Right cardiac atrium (tissue), 5 donors: ENCODE measurements around the gene DCAF7. TPM values are rescaled to one million over a fixed set of nuclear protein-coding genes. Genes with fewer than 3 reads are reported as not detected.

Experiments used
- ATAC-seq, 2 donors: fragments of 200-7000 bp; cut with Tn5 transposase; one replicate each; pipeline versions ENCODE4 v1.8.0 to v1.9.1; 2020; ENCODE audit warnings: moderate library complexity in 2 of 2, mild to moderate bottlenecking in 1 of 2
- DNase-seq, 3 donors: peaks; one replicate each; pipeline ENCODE4 v3.0.0-alpha.2; 2020
- H3K27ac ChIP-seq: one replicate; pipeline ENCODE4 v1.5.1; 2013; ENCODE audit warnings: mild to moderate bottlenecking, low read length, control low read depth, moderate library complexity
- H3K27me3 ChIP-seq: one replicate; pipeline ENCODE4 v1.6.1; 2013; ENCODE audit not compliant: control insufficient read depth, insufficient read depth
- H3K4me1 ChIP-seq: one replicate; pipeline ENCODE4 v1.6.1; 2013; ENCODE audit warnings: low read length; ENCODE audit not compliant: control insufficient read depth, insufficient read depth
- H3K4me3 ChIP-seq: one replicate; pipeline ENCODE4 v1.5.1; 2013; ENCODE audit warnings: low read length, control low read depth
- H3K9me3 ChIP-seq: one replicate; pipeline ENCODE4 v1.6.1; 2013; ENCODE audit warnings: low read length; ENCODE audit not compliant: control insufficient read depth
- WGBS: extraction: QIAGEN DNeasy Blood & Tissue Kit; methylation state at CpG from one replicate; pipeline ENCODE4 v1.1.7; 2013; 5-methylcytosine and 5-hydroxymethylcytosine counted together
- intact Hi-C, 4 donors: fragments of 100-400 bp; cut with DNase I; formaldehyde crosslinking; loops; one replicate each; pipeline versions ENCODE4 v1.11.0 to v1.14.0; 2022 to 2023
- polyA plus RNA-seq: library from polyadenylated mRNA; stranded (reverse); fragments of 200-250 nt; gene quantifications from one replicate; pipeline ENCODE4 v1.2.3, GENCODE V29; 2013
- total RNA-seq, 4 donors: library from RNA; stranded (reverse); fragmentation: NEBNext Ultra II Directional; extraction: Animal tissue kit (Norgen Biotek cat#: 25700); gene quantifications; one replicate each; pipeline ENCODE4 v1.2.1, GENCODE V29; 2021
- donor health status: healthy with polysubstance abuse.
- donor health status: DM: no; HTN: yes; CAD: no.
- donor health status: DM: no; HTN: no; CAD: no.
- donor health status: DM: no; HTN: yes; CAD: no; lungs with severe emphysema.
- donor health status: DM: yes; HTN: yes; CAD: no.

The DCAF7 gene
- total and polyA plus RNA-seq, 5 donors: 15.1 to 57.3 (median 48.6) TPM

- 79% methylated on average over 2 of the region's 2 CpGs for WGBS
- no peak for DNase-seq
- no peak overlapping the region for H3K4me3 ChIP-seq
- no peaks in the 10 kb centered on the region for H3K27me3 ChIP-seq
- no peaks in the 10 kb centered on the region for H3K4me1 ChIP-seq
- ATAC-seq: no peak
- no peak overlapping the region for H3K27ac ChIP-seq
- intact Hi-C loops: no loop called here
- H3K9me3 ChIP-seq: no peaks in the 10 kb centered on the region
Observed at GRCh38 chr17:63514974-63515373, 35.3 kb upstream of the DCAF7 start.

DNA sequence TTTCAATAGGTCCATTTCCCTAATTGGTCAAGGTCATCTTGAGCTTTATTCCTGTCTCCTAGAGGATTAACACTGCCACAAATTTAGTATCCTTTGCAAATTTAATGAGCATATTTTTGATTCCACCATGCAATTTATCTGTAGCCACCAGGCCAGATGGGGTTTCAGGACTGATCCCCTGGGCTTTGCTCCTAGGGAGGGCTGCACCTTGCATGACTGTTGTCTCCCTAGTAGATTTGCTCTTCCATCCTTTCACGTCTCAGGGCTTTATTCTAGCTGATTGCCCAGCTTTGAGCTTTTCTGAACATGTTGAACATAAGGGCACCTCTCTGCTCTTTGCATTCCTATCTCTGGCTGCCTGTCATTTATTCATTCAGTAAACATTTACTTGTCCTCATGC, 34.9 kb upstream of the DCAF7 start:
- 64% methylated on average over 1 of the region's 1 CpG for WGBS
- no peak overlapping the region for H3K4me3 ChIP-seq
- H3K27ac ChIP-seq: no peak overlapping the region
- intact Hi-C loops: no loop called here
- H3K4me1 ChIP-seq: no peaks in the 10 kb centered on the region
- no peaks in the 10 kb centered on the region for H3K9me3 ChIP-seq
- DNase-seq (no peak), ATAC-seq (no peak)
- no peaks in the 10 kb centered on the region for H3K27me3 ChIP-seq

GRCh38 chr17:63516910-63517824, 33.1 kb upstream of the DCAF7 start:
- intact Hi-C loops: no loop called here
- Histone ChIP-seq H3K27ac (no peak overlapping the region), H3K27me3 (no peaks in the 10 kb centered on the region), H3K4me3 (no peak overlapping the region), H3K4me1 (no peaks in the 10 kb centered on the region), H3K9me3 (no peaks in the 10 kb centered on the region)
- DNase-seq (peak in 1 of 3 donors; percentile 11), ATAC-seq (no peak)
- 64% methylated on average over 6 of the region's 6 CpGs for WGBS

- DNase-seq (peak in 1 of 3 donors; percentile 7), ATAC-seq (no peak)
- WGBS: 75% methylated on average over 8 of the region's 8 CpGs
- H3K9me3 ChIP-seq: no peaks in the 10 kb centered on the region
- no peaks in the 10 kb centered on the region for H3K4me1 ChIP-seq
- H3K27ac ChIP-seq: no peak overlapping the region
- no peaks in the 10 kb centered on the region for H3K27me3 ChIP-seq
- intact Hi-C loops: no loop called here
- no peak overlapping the region for H3K4me3 ChIP-seq
Observed at GRCh38 chr17:63517825-63518534, 32.3 kb upstream of the DCAF7 start.

GRCh38 chr17:63519116-63519881, 31.0 kb upstream of the DCAF7 start:
- intact Hi-C loops: no loop called here
- no peak for ATAC-seq

GRCh38 chr17:63519972-63520882, 30.1 kb upstream of the DCAF7 start:
- intact Hi-C loops: no loop called here
- Histone ChIP-seq H3K27ac (no peak overlapping the region), H3K4me3 (no peak overlapping the region), H3K4me1 (no peaks in the 10 kb centered on the region), H3K27me3 (no peaks in the 10 kb centered on the region), H3K9me3 (no peaks in the 10 kb centered on the region)
- DNase-seq (peak in 1 of 3 donors; percentile 46), ATAC-seq (no peak)
- WGBS: 60% methylated on average over 5 of the region's 5 CpGs

More at GRCh38 chr17:63519116-63519881, 31.0 kb upstream of the DCAF7 start:
- peak in 1 of 3 donors; percentile 33 for DNase-seq
- 76% methylated on average over 1 of the region's 1 CpG for WGBS
- no peaks in the 10 kb centered on the region for H3K9me3 ChIP-seq
- no peak overlapping the region for H3K4me3 ChIP-seq
- H3K27ac ChIP-seq: no peak overlapping the region
- no peaks in the 10 kb centered on the region for H3K4me1 ChIP-seq
- no peaks in the 10 kb centered on the region for H3K27me3 ChIP-seq

DNA sequence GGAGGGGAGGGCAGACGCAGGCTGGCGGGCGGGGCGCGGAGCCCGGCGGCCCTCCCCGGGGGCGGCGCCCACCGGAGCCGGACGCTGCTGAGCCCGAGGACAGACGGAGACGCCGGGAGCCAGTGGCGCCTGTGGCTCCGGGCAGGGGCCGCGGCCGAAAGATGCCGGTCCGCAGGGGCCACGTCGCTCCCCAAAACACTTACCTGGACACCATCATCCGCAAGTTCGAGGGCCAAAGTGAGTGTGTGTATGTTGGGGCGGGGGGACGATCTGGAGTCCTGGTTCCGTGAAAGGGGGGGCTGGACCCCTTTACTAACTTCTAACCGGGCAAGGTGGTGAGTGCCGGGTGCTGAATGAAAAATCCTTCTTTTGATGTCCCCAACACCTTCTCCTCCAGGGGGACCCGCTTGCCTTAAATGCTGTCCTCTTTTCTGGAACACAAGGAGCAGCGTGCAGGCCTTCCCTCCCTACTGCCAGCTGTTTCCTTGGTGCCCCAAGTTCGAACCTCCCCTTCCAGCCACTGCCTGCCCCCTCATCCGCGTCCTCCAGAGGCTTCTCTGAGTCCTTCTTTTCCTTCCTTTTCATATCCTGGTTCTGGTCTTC, 26.9 kb upstream of the DCAF7 start, which contains the start of gene KCNH6:
TSS of gene KCNH6 (plus strand) at position 106 of the 603 bp plus-strand sequence. CDS start at position 162, 56 bp downstream.
- H3K27me3 ChIP-seq: no peaks in the 10 kb centered on the region
- DNase-seq (peak in 1 of 3 donors; percentile 18), ATAC-seq (no peak)
- WGBS: 10% methylated on average over 38 of the region's 38 CpGs
- no peak within 1 kb of the TSS for H3K27ac ChIP-seq
- no peaks in the 10 kb centered on the region for H3K4me1 ChIP-seq
- intact Hi-C loops: no loop called here
- no peaks in the 10 kb centered on the region for H3K9me3 ChIP-seq
- H3K4me3 ChIP-seq: no peak within 1 kb of the TSS

DNA sequence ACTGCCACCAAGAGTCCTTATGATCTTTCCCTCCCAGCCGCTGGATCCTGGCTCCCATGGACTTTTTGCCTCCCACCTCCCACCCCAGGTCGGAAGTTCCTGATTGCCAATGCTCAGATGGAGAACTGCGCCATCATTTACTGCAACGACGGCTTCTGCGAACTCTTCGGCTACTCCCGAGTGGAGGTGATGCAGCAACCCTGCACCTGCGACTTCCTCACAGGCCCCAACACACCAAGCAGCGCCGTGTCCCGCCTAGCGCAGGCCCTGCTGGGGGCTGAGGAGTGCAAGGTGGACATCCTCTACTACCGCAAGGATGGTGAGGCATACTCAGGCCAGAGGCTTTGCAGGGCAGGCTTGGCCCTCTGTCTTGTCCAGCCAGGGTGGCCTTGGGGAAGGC, 26.2 kb upstream of the DCAF7 start:
- no peaks in the 10 kb centered on the region for H3K27me3 ChIP-seq
- H3K4me1 ChIP-seq: no peaks in the 10 kb centered on the region
- 91% methylated on average over 14 of the region's 14 CpGs for WGBS
- ATAC-seq (no peak), DNase-seq (peak in 1 of 3 donors; percentile 20)
- no peak overlapping the region for H3K4me3 ChIP-seq
- H3K9me3 ChIP-seq: no peaks in the 10 kb centered on the region
- intact Hi-C loops: no loop called here
- H3K27ac ChIP-seq: no peak overlapping the region

DNA sequence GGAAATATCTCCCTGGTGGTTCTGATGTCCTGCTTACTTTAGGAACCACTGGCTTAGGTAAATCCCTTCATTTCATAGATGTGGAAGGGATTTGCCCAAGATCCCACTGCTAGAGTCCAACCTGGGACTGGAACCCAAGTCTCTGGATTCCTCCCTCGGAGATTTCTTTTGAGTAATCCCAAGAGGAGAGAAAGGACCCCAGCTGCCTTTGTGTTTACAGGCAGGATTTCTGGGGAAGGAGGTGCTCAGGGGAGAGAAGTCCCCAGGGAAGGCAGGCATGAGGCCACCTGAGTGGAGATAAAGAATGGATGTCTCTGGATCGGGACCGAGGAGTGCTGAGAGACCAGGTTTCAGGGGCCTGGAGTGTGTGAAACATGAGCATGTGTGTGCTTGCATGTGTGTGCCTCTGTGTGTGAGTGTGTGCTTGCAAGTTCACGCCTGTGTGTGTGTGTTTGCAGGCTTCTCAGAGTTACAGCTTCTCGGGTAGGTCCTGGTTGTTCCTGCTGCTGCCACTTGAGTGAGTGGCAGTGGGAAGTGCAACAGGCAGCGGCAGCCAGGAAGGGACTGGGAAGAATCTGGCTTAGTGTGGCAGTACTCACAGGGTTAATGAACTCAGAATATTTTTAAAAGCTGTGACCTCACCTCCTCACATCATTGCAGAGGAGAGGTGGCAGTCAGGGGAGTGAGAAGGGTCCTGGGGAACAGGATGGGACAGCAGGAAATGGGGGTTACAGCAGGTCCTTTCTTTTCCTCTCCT, 24.9 kb upstream of the DCAF7 start:
- DNase-seq (peak in 1 of 3 donors; percentile 4), ATAC-seq (no peak)
- Histone ChIP-seq H3K27ac (no peak overlapping the region), H3K9me3 (no peaks in the 10 kb centered on the region), H3K27me3 (no peaks in the 10 kb centered on the region), H3K4me3 (no peak overlapping the region), H3K4me1 (no peaks in the 10 kb centered on the region)
- intact Hi-C loops: no loop called here
- 64% methylated on average over 6 of the region's 6 CpGs for WGBS
